ENCODE results near the gene DAD1.

DNA sequence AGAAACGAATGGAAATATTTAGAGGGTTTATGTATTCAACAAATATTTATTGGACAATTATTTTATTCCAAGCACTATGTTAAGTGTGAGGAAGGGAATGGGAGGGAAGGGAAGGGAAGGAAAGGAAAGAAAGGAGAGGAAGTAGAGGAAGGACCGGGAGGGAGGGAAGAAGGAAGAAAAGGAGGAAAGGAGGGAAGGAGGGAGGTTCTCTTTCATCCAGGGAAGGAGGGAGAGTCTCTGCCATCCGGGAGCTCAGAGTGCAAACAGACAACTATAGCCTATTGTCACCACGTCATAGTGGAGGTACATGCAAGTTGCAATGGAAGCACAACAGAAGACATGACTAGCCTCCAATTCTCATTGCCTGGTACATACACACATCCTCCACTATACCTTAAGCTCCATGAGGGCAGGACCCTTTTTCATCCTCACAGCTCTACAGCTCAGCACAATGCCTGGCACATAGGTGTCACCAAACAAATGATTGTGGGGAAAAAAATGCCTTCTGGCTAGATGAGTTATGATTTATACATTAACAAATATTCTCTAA, 48.1 kb downstream of the DAD1 start:
- TF ChIP-seq, protein P1, sequence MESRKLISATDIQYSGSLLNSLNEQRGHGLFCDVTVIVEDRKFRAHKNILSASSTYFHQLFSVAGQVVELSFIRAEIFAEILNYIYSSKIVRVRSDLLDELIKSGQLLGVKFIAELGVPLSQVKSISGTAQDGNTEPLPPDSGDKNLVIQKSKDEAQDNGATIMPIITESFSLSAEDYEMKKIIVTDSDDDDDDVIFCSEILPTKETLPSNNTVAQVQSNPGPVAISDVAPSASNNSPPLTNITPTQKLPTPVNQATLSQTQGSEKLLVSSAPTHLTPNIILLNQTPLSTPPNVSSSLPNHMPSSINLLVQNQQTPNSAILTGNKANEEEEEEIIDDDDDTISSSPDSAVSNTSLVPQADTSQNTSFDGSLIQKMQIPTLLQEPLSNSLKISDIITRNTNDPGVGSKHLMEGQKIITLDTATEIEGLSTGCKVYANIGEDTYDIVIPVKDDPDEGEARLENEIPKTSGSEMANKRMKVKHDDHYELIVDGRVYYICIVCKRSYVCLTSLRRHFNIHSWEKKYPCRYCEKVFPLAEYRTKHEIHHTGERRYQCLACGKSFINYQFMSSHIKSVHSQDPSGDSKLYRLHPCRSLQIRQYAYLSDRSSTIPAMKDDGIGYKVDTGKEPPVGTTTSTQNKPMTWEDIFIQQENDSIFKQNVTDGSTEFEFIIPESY (IDR thresholded peaks at IDR 0.05; ENCODE audit: extremely low read depth, insufficient replicate concordance, low read length): no peak
- TF ChIP-seq, protein P2, sequence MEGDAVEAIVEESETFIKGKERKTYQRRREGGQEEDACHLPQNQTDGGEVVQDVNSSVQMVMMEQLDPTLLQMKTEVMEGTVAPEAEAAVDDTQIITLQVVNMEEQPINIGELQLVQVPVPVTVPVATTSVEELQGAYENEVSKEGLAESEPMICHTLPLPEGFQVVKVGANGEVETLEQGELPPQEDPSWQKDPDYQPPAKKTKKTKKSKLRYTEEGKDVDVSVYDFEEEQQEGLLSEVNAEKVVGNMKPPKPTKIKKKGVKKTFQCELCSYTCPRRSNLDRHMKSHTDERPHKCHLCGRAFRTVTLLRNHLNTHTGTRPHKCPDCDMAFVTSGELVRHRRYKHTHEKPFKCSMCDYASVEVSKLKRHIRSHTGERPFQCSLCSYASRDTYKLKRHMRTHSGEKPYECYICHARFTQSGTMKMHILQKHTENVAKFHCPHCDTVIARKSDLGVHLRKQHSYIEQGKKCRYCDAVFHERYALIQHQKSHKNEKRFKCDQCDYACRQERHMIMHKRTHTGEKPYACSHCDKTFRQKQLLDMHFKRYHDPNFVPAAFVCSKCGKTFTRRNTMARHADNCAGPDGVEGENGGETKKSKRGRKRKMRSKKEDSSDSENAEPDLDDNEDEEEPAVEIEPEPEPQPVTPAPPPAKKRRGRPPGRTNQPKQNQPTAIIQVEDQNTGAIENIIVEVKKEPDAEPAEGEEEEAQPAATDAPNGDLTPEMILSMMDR (IDR thresholded peaks at IDR 0.05 in 2 of 3, conservative IDR thresholded peaks at IDR 0.05 in 1 of 3; ENCODE audit: borderline replicate concordance in 1 of 3, insufficient read depth in 1 of 3, low read depth in 2 of 3, low read length in 2 of 3): no peak
- TF ChIP-seq CEBPB (IDR thresholded peaks at IDR 0.05; ENCODE audit: low read depth) (no peak), SIN3A (IDR thresholded peaks at IDR 0.05; ENCODE audit: low read depth) (no peak), POLR2AphosphoS5 (IDR thresholded peaks at IDR 0.05; ENCODE audit: low read depth, low read length) (no peak), SP1 (IDR thresholded peaks at IDR 0.05; ENCODE audit: low read depth) (no peak), JUND (IDR thresholded peaks at IDR 0.05) (no peak), RAD21 (IDR thresholded peaks at IDR 0.05; ENCODE audit: low read depth) (no peak), POLR2A (IDR thresholded peaks at IDR 0.05; ENCODE audit: borderline replicate concordance, extremely low read depth, insufficient read depth, insufficient read length) (no peak), TCF7L2 (IDR thresholded peaks at IDR 0.05; ENCODE audit: borderline replicate concordance, extremely low read depth, insufficient read depth, insufficient read length) (no peak), YY1 (IDR thresholded peaks at IDR 0.05; ENCODE audit: extremely low read depth, insufficient replicate concordance, low read depth, low read length) (no peak)
- TF ChIP-seq, protein P3, sequence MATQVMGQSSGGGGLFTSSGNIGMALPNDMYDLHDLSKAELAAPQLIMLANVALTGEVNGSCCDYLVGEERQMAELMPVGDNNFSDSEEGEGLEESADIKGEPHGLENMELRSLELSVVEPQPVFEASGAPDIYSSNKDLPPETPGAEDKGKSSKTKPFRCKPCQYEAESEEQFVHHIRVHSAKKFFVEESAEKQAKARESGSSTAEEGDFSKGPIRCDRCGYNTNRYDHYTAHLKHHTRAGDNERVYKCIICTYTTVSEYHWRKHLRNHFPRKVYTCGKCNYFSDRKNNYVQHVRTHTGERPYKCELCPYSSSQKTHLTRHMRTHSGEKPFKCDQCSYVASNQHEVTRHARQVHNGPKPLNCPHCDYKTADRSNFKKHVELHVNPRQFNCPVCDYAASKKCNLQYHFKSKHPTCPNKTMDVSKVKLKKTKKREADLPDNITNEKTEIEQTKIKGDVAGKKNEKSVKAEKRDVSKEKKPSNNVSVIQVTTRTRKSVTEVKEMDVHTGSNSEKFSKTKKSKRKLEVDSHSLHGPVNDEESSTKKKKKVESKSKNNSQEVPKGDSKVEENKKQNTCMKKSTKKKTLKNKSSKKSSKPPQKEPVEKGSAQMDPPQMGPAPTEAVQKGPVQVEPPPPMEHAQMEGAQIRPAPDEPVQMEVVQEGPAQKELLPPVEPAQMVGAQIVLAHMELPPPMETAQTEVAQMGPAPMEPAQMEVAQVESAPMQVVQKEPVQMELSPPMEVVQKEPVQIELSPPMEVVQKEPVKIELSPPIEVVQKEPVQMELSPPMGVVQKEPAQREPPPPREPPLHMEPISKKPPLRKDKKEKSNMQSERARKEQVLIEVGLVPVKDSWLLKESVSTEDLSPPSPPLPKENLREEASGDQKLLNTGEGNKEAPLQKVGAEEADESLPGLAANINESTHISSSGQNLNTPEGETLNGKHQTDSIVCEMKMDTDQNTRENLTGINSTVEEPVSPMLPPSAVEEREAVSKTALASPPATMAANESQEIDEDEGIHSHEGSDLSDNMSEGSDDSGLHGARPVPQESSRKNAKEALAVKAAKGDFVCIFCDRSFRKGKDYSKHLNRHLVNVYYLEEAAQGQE (IDR thresholded peaks at IDR 0.05; ENCODE audit: low read depth): no peak
